ENCODE results near the gene USP43. TPM values are rescaled to one million over a fixed set of nuclear protein-coding genes. Genes with fewer than 3 reads are reported as not detected.
"Not testable (repeated sequence)": the region's sequence is repeated elsewhere in the genome, so short reads cannot be mapped to it uniquely, and the experiment has no call there.

The USP43 gene
- polyA plus RNA-seq, 1 donor: 4.7 TPM

- no peaks in the 10 kb centered on the region for H3K27me3 ChIP-seq (ENCODE audit: control insufficient read depth, insufficient read depth, low read length)
- no peak overlapping the region for H3K4me3 ChIP-seq (ENCODE audit: low read length)
- no peaks in the 10 kb centered on the region for H3K36me3 ChIP-seq (ENCODE audit: control insufficient read depth, insufficient read depth, low read length)
- DNase-seq: no peak
- H3K4me1 ChIP-seq (ENCODE audit: control insufficient read depth, insufficient read depth, low read length): no peaks in the 10 kb centered on the region
- H3K27ac ChIP-seq (ENCODE audit: low read length): no peak overlapping the region
- WGBS (ENCODE audit: insufficient coverage, low lambda C conversion rate): no CpG with 5 or more reads among the region's 4 CpGs
- H3K9me3 ChIP-seq (ENCODE audit: control insufficient read depth, low read depth, low read length): no peaks in the 10 kb centered on the region
Measured at GRCh38 chr17:9658593-9659211, 13.4 kb downstream of the USP43 start.

DNA sequence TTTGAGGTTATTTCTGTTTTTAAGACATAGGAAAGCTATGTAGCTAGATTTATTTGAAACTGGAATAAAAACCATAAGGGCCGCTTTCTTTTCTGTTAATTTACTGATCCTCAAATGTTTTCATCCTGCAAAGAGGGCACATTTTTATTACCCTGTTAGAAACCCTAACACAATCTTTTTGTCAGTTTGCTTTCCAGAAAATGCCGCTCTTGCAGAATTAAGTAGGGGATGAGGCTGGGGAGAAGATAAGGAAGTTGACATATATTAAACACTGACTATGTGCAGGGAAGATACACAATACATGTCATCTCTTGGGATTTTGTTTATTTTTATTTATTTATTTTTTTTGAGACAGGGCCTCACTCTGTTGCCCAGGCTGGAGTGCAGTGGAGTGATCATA, 15.7 kb downstream of the USP43 start:
- Histone ChIP-seq H3K36me3 (ENCODE audit: control insufficient read depth, insufficient read depth, low read length) (no peaks in the 10 kb centered on the region), H3K27ac (ENCODE audit: low read length) (no peak overlapping the region), H3K27me3 (ENCODE audit: control insufficient read depth, insufficient read depth, low read length) (no peaks in the 10 kb centered on the region), H3K9me3 (ENCODE audit: control insufficient read depth, low read depth, low read length) (no peaks in the 10 kb centered on the region), H3K4me1 (ENCODE audit: control insufficient read depth, insufficient read depth, low read length) (no peaks in the 10 kb centered on the region), H3K4me3 (ENCODE audit: low read length) (no peak overlapping the region)
- no peak for DNase-seq
- WGBS (ENCODE audit: insufficient coverage, low lambda C conversion rate): 90% methylated on average over 2 of the region's 2 CpGs

DNA sequence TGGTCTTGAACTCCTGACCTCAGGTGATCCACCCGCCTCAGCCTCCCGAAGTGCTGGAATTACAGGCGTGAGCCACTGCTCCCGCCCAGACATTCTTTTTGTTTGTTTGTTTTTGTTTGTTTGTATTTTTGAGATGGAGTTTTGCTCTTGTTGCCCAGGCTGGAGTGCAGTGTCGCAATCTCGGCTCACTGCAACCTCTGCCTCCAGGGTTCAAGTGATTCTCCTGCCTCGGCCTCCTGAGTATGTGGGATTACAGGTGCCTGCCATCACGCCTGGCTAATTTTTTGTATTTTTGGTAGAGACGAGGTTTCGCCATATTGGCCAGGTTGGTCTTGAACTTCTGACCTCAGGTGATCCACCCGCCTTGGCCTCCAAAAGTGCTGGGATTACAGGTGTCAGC, 18.2 kb downstream of the USP43 start:
- not testable (repeated sequence) for H3K4me3 ChIP-seq (ENCODE audit: low read length); H3K36me3 ChIP-seq (ENCODE audit: control insufficient read depth, insufficient read depth, low read length); H3K4me1 ChIP-seq (ENCODE audit: control insufficient read depth, insufficient read depth, low read length); H3K9me3 ChIP-seq (ENCODE audit: control insufficient read depth, low read depth, low read length); H3K27ac ChIP-seq (ENCODE audit: low read length); DNase-seq; H3K27me3 ChIP-seq (ENCODE audit: control insufficient read depth, insufficient read depth, low read length)
- WGBS (ENCODE audit: insufficient coverage, low lambda C conversion rate): no CpG with 5 or more reads among the region's 11 CpGs

DNA sequence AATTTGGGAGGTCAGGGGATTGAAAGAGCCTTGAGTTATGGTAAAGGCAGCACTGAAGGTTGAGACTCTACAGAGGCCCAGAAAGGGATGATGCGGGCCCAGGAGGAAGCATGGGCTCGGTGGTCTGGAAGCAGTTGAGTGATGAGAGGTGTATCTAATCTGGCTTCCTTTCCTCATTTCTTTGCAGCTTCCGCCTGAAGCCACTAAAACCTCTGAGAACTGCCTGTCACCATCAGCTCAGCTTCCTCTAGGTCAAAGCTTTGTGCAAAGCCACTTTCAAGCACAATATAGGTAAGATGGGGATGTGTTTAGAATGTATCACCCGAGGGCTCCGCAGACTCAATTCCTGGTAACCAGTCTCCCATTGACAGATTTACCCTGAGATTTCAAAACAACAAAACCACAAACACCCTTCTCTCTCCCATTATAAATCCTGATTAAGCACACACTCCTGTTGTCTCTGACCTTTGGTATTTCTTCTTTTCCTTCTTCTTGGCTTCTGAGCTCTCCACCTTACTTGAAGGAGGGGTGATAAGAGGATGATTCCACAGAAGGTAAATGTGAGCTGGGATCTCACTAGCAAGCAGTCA, 21.2 kb downstream of the USP43 start:
- H3K9me3 ChIP-seq (ENCODE audit: control insufficient read depth, low read depth, low read length): no peaks in the 10 kb centered on the region
- no peaks in the 10 kb centered on the region for H3K27me3 ChIP-seq (ENCODE audit: control insufficient read depth, insufficient read depth, low read length)
- no peaks in the 10 kb centered on the region for H3K4me1 ChIP-seq (ENCODE audit: control insufficient read depth, insufficient read depth, low read length)
- H3K27ac ChIP-seq (ENCODE audit: low read length): no peak overlapping the region
- no peaks in the 10 kb centered on the region for H3K36me3 ChIP-seq (ENCODE audit: control insufficient read depth, insufficient read depth, low read length)
- no peak for DNase-seq
- 60% methylated on average over 1 of the region's 5 CpGs for WGBS (ENCODE audit: insufficient coverage, low lambda C conversion rate)
- H3K4me3 ChIP-seq (ENCODE audit: low read length): no peak overlapping the region

- Histone ChIP-seq H3K9me3 (ENCODE audit: control insufficient read depth, low read depth, low read length) (no peaks in the 10 kb centered on the region), H3K27ac (ENCODE audit: low read length) (no peak overlapping the region), H3K4me1 (ENCODE audit: control insufficient read depth, insufficient read depth, low read length) (no peaks in the 10 kb centered on the region), H3K4me3 (ENCODE audit: low read length) (no peak overlapping the region), H3K36me3 (ENCODE audit: control insufficient read depth, insufficient read depth, low read length) (no peaks in the 10 kb centered on the region), H3K27me3 (ENCODE audit: control insufficient read depth, insufficient read depth, low read length) (no peaks in the 10 kb centered on the region)
- 100% methylated on average over 1 of the region's 6 CpGs for WGBS (ENCODE audit: insufficient coverage, low lambda C conversion rate)
- no peak for DNase-seq
Measured at GRCh38 chr17:9668517-9668916, 23.2 kb downstream of the USP43 start.

GRCh38 chr17:9669551-9670008, 24.3 kb downstream of the USP43 start:
- WGBS (ENCODE audit: insufficient coverage, low lambda C conversion rate): no CpG with 5 or more reads among the region's 6 CpGs
- H3K4me1 ChIP-seq (ENCODE audit: control insufficient read depth, insufficient read depth, low read length): no peaks in the 10 kb centered on the region
- no peak overlapping the region for H3K4me3 ChIP-seq (ENCODE audit: low read length)
- no peaks in the 10 kb centered on the region for H3K9me3 ChIP-seq (ENCODE audit: control insufficient read depth, low read depth, low read length)
- no peaks in the 10 kb centered on the region for H3K27me3 ChIP-seq (ENCODE audit: control insufficient read depth, insufficient read depth, low read length)
- H3K27ac ChIP-seq (ENCODE audit: low read length): no peak overlapping the region
- no peaks in the 10 kb centered on the region for H3K36me3 ChIP-seq (ENCODE audit: control insufficient read depth, insufficient read depth, low read length)
- no peak for DNase-seq

- WGBS (ENCODE audit: insufficient coverage, low lambda C conversion rate): 100% methylated on average over 1 of the region's 8 CpGs
- Histone ChIP-seq H3K4me1 (ENCODE audit: control insufficient read depth, insufficient read depth, low read length) (no peaks in the 10 kb centered on the region), H3K9me3 (ENCODE audit: control insufficient read depth, low read depth, low read length) (no peaks in the 10 kb centered on the region), H3K36me3 (ENCODE audit: control insufficient read depth, insufficient read depth, low read length) (no peaks in the 10 kb centered on the region), H3K27me3 (ENCODE audit: control insufficient read depth, insufficient read depth, low read length) (no peaks in the 10 kb centered on the region), H3K27ac (ENCODE audit: low read length) (no peak overlapping the region), H3K4me3 (ENCODE audit: low read length) (no peak overlapping the region)
- DNase-seq: no peak
Measured at GRCh38 chr17:9670596-9670995, 25.3 kb downstream of the USP43 start.

GRCh38 chr17:9671559-9671958, 26.2 kb downstream of the USP43 start:
- WGBS (ENCODE audit: insufficient coverage, low lambda C conversion rate): 57% methylated on average over 1 of the region's 4 CpGs
- DNase-seq: no peak
- no peaks in the 10 kb centered on the region for H3K9me3 ChIP-seq (ENCODE audit: control insufficient read depth, low read depth, low read length)

GRCh38 chr17:9672266-9672665, 26.9 kb downstream of the USP43 start:
- Histone ChIP-seq H3K4me1 (ENCODE audit: control insufficient read depth, insufficient read depth, low read length) (no peaks in the 10 kb centered on the region), H3K27ac (ENCODE audit: low read length) (no peak overlapping the region), H3K36me3 (ENCODE audit: control insufficient read depth, insufficient read depth, low read length) (no peaks in the 10 kb centered on the region), H3K4me3 (ENCODE audit: low read length) (no peak overlapping the region), H3K9me3 (ENCODE audit: control insufficient read depth, low read depth, low read length) (no peaks in the 10 kb centered on the region), H3K27me3 (ENCODE audit: control insufficient read depth, insufficient read depth, low read length) (no peaks in the 10 kb centered on the region)
- DNase-seq: no peak
- 100% methylated on average over 2 of the region's 8 CpGs for WGBS (ENCODE audit: insufficient coverage, low lambda C conversion rate)

More at GRCh38 chr17:9671559-9671958, 26.2 kb downstream of the USP43 start:
- no peak overlapping the region for H3K4me3 ChIP-seq (ENCODE audit: low read length)
- no peaks in the 10 kb centered on the region for H3K4me1 ChIP-seq (ENCODE audit: control insufficient read depth, insufficient read depth, low read length)
- no peaks in the 10 kb centered on the region for H3K36me3 ChIP-seq (ENCODE audit: control insufficient read depth, insufficient read depth, low read length)
- no peaks in the 10 kb centered on the region for H3K27me3 ChIP-seq (ENCODE audit: control insufficient read depth, insufficient read depth, low read length)
- H3K27ac ChIP-seq (ENCODE audit: low read length): no peak overlapping the region

DNA sequence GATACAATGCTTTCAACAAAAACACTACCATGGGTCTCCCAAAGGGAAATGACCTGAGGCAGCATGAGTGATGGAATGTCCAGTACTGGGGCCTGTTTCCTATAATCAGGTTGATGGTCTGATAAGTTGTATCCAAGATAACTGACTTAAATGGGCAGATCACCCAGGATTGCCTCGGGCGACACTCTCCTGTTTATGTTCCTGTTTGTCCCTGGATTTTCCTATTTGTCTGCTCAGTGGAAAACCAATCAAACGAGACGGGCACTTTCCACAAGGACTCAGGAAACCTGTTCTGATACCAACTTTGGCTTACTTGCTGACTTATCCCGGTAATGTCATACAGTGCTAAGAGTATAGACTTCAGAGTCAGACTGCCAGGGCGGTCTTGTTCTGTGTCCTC, 27.4 kb downstream of the USP43 start:
- H3K4me3 ChIP-seq (ENCODE audit: low read length): no peak overlapping the region
- H3K4me1 ChIP-seq (ENCODE audit: control insufficient read depth, insufficient read depth, low read length): no peaks in the 10 kb centered on the region
- H3K9me3 ChIP-seq (ENCODE audit: control insufficient read depth, low read depth, low read length): no peaks in the 10 kb centered on the region
- H3K27ac ChIP-seq (ENCODE audit: low read length): no peak overlapping the region
- H3K27me3 ChIP-seq (ENCODE audit: control insufficient read depth, insufficient read depth, low read length): no peaks in the 10 kb centered on the region
- H3K36me3 ChIP-seq (ENCODE audit: control insufficient read depth, insufficient read depth, low read length): no peaks in the 10 kb centered on the region
- WGBS (ENCODE audit: insufficient coverage, low lambda C conversion rate): 100% methylated on average over 2 of the region's 6 CpGs
- DNase-seq: no peak

GRCh38 chr17:9676084-9676483, 30.8 kb downstream of the USP43 start:
- 80% methylated on average over 1 of the region's 4 CpGs for WGBS (ENCODE audit: insufficient coverage, low lambda C conversion rate)
- Histone ChIP-seq H3K27me3 (ENCODE audit: control insufficient read depth, insufficient read depth, low read length) (no peaks in the 10 kb centered on the region), H3K4me1 (ENCODE audit: control insufficient read depth, insufficient read depth, low read length) (no peaks in the 10 kb centered on the region), H3K4me3 (ENCODE audit: low read length) (no peak overlapping the region), H3K36me3 (ENCODE audit: control insufficient read depth, insufficient read depth, low read length) (peaks cover 4% of the 10 kb centered on the region), H3K27ac (ENCODE audit: low read length) (no peak overlapping the region), H3K9me3 (ENCODE audit: control insufficient read depth, low read depth, low read length) (peaks cover 3% of the 10 kb centered on the region)
- DNase-seq: no peak
